GM21390 (cell line): Measurements from ENCODE around the gene RGS19.

Experiments
- ATAC-seq: cut with Tn5 transposase; IDR thresholded peaks from one replicate; pipeline ENCODE4 v1.9.1; 2021; ENCODE audit not compliant: unreplicated experiment

Gene RGS19

GRCh38 chr20:64037498-64038213 lies 41.7 kb downstream of the RGS19 start:
- no peak for ATAC-seq

- ATAC-seq = no peak
Observed at GRCh38 chr20:64037199-64037497, 42.2 kb downstream of the RGS19 start.

GRCh38 chr20:64036346-64037198 lies 42.7 kb downstream of the RGS19 start:
- no peak for ATAC-seq

- ATAC-seq = no peak
Observed at GRCh38 chr20:64035933-64036345, 43.4 kb downstream of the RGS19 start, which contains the start of gene C20orf204. Gene C20orf204 (plus strand): TSS chr20:64036182. CDS start chr20:64036324, 142 bp downstream.

- no peak for ATAC-seq
Observed at GRCh38 chr20:64035066-64035932, 44.0 kb downstream of the RGS19 start.

- ATAC-seq = no peak
Observed at GRCh38 chr20:64033981-64034493, 45.3 kb downstream of the RGS19 start.

- ATAC-seq = no peak
Observed at GRCh38 chr20:64032706-64033624, 46.4 kb downstream of the RGS19 start.

GRCh38 chr20:64031822-64032314 lies 47.5 kb downstream of the RGS19 start:
- ATAC-seq = no peak

GRCh38 chr20:64030371-64031134 lies 48.8 kb downstream of the RGS19 start:
- no peak for ATAC-seq

- ATAC-seq = no peak
Observed at GRCh38 chr20:64029293-64030117, 49.8 kb downstream of the RGS19 start.

- ATAC-seq = no peak
Observed at GRCh38 chr20:64027981-64028685, 51.2 kb downstream of the RGS19 start.

GRCh38 chr20:64025826-64026412 lies 53.4 kb downstream of the RGS19 start:
- ATAC-seq = no peak

GRCh38 chr20:64025101-64025825 lies 54.1 kb downstream of the RGS19 start:
- ATAC-seq = no peak

- ATAC-seq = no peak
Observed at GRCh38 chr20:64024141-64024990, 55.0 kb downstream of the RGS19 start.

GRCh38 chr20:64023361-64024140 lies 55.8 kb downstream of the RGS19 start:
- ATAC-seq = no peak
